ENCODE measurements around the gene CFAP97.

- TF ChIP-seq, protein P1, sequence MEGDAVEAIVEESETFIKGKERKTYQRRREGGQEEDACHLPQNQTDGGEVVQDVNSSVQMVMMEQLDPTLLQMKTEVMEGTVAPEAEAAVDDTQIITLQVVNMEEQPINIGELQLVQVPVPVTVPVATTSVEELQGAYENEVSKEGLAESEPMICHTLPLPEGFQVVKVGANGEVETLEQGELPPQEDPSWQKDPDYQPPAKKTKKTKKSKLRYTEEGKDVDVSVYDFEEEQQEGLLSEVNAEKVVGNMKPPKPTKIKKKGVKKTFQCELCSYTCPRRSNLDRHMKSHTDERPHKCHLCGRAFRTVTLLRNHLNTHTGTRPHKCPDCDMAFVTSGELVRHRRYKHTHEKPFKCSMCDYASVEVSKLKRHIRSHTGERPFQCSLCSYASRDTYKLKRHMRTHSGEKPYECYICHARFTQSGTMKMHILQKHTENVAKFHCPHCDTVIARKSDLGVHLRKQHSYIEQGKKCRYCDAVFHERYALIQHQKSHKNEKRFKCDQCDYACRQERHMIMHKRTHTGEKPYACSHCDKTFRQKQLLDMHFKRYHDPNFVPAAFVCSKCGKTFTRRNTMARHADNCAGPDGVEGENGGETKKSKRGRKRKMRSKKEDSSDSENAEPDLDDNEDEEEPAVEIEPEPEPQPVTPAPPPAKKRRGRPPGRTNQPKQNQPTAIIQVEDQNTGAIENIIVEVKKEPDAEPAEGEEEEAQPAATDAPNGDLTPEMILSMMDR (IDR thresholded peaks at IDR 0.05), result no peak
- no peak for TF ChIP-seq POLR2A (IDR thresholded peaks at IDR 0.05)
These were observed 21.6 kb downstream of the CFAP97 start for GRCh38 chr4:185182239-185182638.
